Activated CD8-positive, alpha-beta T cell treated with anti-CD3 and anti-CD28 coated beads, Interleukin-2, amount 10 ng/mL, durations not matched to agents 7 days and 5 days (primary cell): ENCODE measurements around the gene CWC25. TPM values are rescaled to one million over a fixed set of nuclear protein-coding genes. Genes with fewer than 3 reads are reported as not detected.
"Not testable (repeated sequence)": the region's sequence is repeated elsewhere in the genome, so short reads cannot be mapped to it uniquely, and the experiment has no call there.

Experiments
- ATAC-seq: fragments of 150-1000 bp; cut with Tn5 transposase; one replicate; pipeline ENCODE4 v1.10.0; 2021; ENCODE audit warnings: moderate library complexity
- CTCF ChIA-PET: fragments of 350-600 bp; sonication (Branson Sonifier 250); formaldehyde crosslinking; loops from one replicate; lab custom pipeline; 2021; ENCODE audit warnings: antibody characterized with exemption; lab: Charles Lee
- POLR2A ChIA-PET: fragments of 350-600 bp; sonication (Branson Sonifier 250); formaldehyde crosslinking; loops from one replicate; lab custom pipeline; 2021; ENCODE audit warnings: antibody characterized with exemption; lab: Charles Lee
- DNase-seq: peaks from one replicate; pipeline ENCODE4 v3.0.0-alpha.2; 2020
- H3K27ac Mint-ChIP-seq: one replicate; pipeline ENCODE4 v1.8.0; 2021; ENCODE audit warnings: mild to moderate bottlenecking, mixed read lengths
- H3K27me3 Mint-ChIP-seq: one replicate; pipeline ENCODE4 v1.8.0; 2021; ENCODE audit warnings: low read depth, mixed read lengths
- H3K36me3 Mint-ChIP-seq: one replicate; pipeline ENCODE4 v1.8.0; 2021; ENCODE audit warnings: low read depth, mixed read lengths
- H3K4me1 Mint-ChIP-seq: one replicate; pipeline ENCODE4 v1.8.0; 2021; ENCODE audit warnings: low read depth, mixed read lengths
- H3K4me3 Mint-ChIP-seq: one replicate; pipeline ENCODE4 v1.8.0; 2021; ENCODE audit warnings: mild to moderate bottlenecking, mixed read lengths
- H3K9me3 Mint-ChIP-seq: one replicate; pipeline ENCODE4 v1.8.0; 2022; ENCODE audit warnings: mixed read lengths; ENCODE audit not compliant: insufficient read depth
- total RNA-seq, 2 experiments: library from RNA; stranded (reverse); gene quantifications; one replicate each; pipeline ENCODE4 v1.2.3, GENCODE V29; 2021

The CWC25 gene
- total RNA-seq, 2 experiments from 2014 or later: 29.6 to 30.9 TPM

- ChIA-PET POLR2A (interaction anchor here (1.1 to 5.9 kb wide), 4 partner anchors 12 to 31 kb away, joined by 3 to 113 read pairs (median 41); partner anchors contain the start of gene RPL23), CTCF (interaction anchor here (0.8 to 8.3 kb wide), 16 partner anchors 8 to 377 kb away, joined by 3 to 82 read pairs (median 6); partner anchors contain the start of genes LASP1NB, PLXDC1 and RPL23)
- ATAC-seq (no peak), DNase-seq (peak; percentile 45)
- Mint-ChIP-seq H3K9me3 (no peaks in the 10 kb centered on the region), H3K27ac (peak overlapping the region; percentile 85), H3K36me3 (peaks cover 29% of the 10 kb centered on the region), H3K4me3 (peak overlapping the region; percentile 99), H3K4me1 (peaks cover 37% of the 10 kb centered on the region), H3K27me3 (no peaks in the 10 kb centered on the region)
Observed at GRCh38 chr17:38867968-38868816, 43.1 kb upstream of the CWC25 start.

- ChIA-PET CTCF (interaction anchor here (0.9 to 8.3 kb wide), 14 partner anchors 9 to 307 kb away, joined by 3 to 82 read pairs (median 6); partner anchors contain the start of genes LASP1NB, PLXDC1 and RPL23), POLR2A (interaction anchor here (1.1 to 5.9 kb wide), 3 partner anchors 11 to 32 kb away, joined by 3 to 113 read pairs (median 57); partner anchors contain the start of gene RPL23)
- DNase-seq (peak; percentile 84), ATAC-seq (no peak)
- no peaks in the 10 kb centered on the region for H3K27me3 Mint-ChIP-seq
- peak overlapping the region; percentile 99 for H3K4me3 Mint-ChIP-seq
- H3K9me3 Mint-ChIP-seq: no peaks in the 10 kb centered on the region
- H3K36me3 Mint-ChIP-seq: peaks cover 23% of the 10 kb centered on the region
- H3K27ac Mint-ChIP-seq: peak overlapping the region; percentile 85
- H3K4me1 Mint-ChIP-seq: peaks cover 34% of the 10 kb centered on the region
Observed at GRCh38 chr17:38867179-38867967, 42.3 kb upstream of the CWC25 start.

- peaks cover 26% of the 10 kb centered on the region for H3K4me1 Mint-ChIP-seq
- no peaks in the 10 kb centered on the region for H3K27me3 Mint-ChIP-seq
- no peaks in the 10 kb centered on the region for H3K9me3 Mint-ChIP-seq
- ChIA-PET POLR2A (interaction anchor here (2.2 kb wide), 1 partner anchor 11 kb away, joined by 10 read pairs; the partner anchor contains the start of gene RPL23), CTCF (interaction anchor here (0.9 kb wide), 1 partner anchor 36 kb away, joined by 3 read pairs; no protein-coding TSS in a partner anchor)
- no peak overlapping the region for H3K27ac Mint-ChIP-seq
- no peak overlapping the region for H3K4me3 Mint-ChIP-seq
- ATAC-seq: no peak
- no peak for DNase-seq
- H3K36me3 Mint-ChIP-seq: peaks cover 4% of the 10 kb centered on the region
Observed at GRCh38 chr17:38864636-38865398, 39.7 kb upstream of the CWC25 start.

GRCh38 chr17:38861399-38861843 lies 36.3 kb upstream of the CWC25 start:
- no peaks in the 10 kb centered on the region for H3K36me3 Mint-ChIP-seq
- DNase-seq (no peak), ATAC-seq (peak; percentile 44)
- no peak overlapping the region for H3K4me3 Mint-ChIP-seq
- H3K4me1 Mint-ChIP-seq: peaks cover 9% of the 10 kb centered on the region
- no peak overlapping the region for H3K27ac Mint-ChIP-seq
- ChIA-PET CTCF (no interaction called here), POLR2A (no interaction called here)
- H3K9me3 Mint-ChIP-seq: no peaks in the 10 kb centered on the region
- no peaks in the 10 kb centered on the region for H3K27me3 Mint-ChIP-seq

DNA sequence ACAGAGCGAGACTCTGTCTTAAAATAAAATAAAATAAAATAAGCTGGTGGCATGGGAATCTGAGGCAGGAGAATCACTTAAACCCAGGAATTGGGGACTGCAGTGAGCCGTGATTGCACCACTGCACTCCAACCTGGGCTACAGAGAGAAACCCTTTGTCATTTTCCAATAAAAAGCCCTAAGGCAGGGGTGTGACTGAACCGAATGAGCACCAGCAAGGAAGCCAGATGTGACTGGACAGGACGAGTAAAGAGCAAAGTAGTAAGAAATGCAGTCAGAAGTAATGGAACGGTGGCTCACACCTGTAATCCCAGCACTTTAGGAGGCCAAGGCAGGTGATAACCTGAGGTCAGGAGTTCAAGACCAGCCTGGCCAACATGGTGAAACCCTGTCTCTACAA lies 32.1 kb upstream of the CWC25 start:
- CTCF ChIA-PET: no interaction called here
- POLR2A ChIA-PET: interaction anchor here (1.2 kb wide), 1 partner anchor 11 kb away, joined by 3 read pairs; no protein-coding TSS in a partner anchor
- Mint-ChIP-seq H3K4me1 (peaks cover 10% of the 10 kb centered on the region), H3K36me3 (peaks cover 16% of the 10 kb centered on the region), H3K9me3 (no peaks in the 10 kb centered on the region), H3K27ac (no peak overlapping the region), H3K27me3 (no peaks in the 10 kb centered on the region), H3K4me3 (no peak overlapping the region)
- no peak for ATAC-seq
- no peak for DNase-seq

GRCh38 chr17:38855101-38855714 lies 30.1 kb upstream of the CWC25 start:
- Mint-ChIP-seq H3K36me3 (peaks cover 36% of the 10 kb centered on the region), H3K4me1 (peaks cover 26% of the 10 kb centered on the region), H3K4me3 (peak overlapping the region; percentile 2), H3K27ac (peak overlapping the region; percentile 48)
- not testable (repeated sequence) for DNase-seq, H3K9me3 Mint-ChIP-seq, ATAC-seq, H3K27me3 Mint-ChIP-seq
- ChIA-PET POLR2A (interaction anchor here (1.3 to 3.1 kb wide), 9 partner anchors 9 to 298 kb away, joined by 5 to 113 read pairs (median 10); partner anchors contain the start of genes CWC25 and LASP1), CTCF (interaction anchor here (1.4 to 3.9 kb wide), 5 partner anchors 14 to 692 kb away, joined by 3 to 41 read pairs (median 5); partner anchors contain the start of gene LASP1)

GRCh38 chr17:38853292-38854219 lies 28.4 kb upstream of the CWC25 start, which contains the start of gene RPL23:
RPL23 (minus strand) TSS chr17:38853721; CDS start chr17:38853710, 11 bp downstream.
- ChIA-PET POLR2A (interaction anchor here (0.6 to 3.1 kb wide), 40 partner anchors 9 to 608 kb away, joined by 3 to 113 read pairs (median 4); partner anchors contain the start of genes CWC25, FBXO47, LASP1 and LASP1NB), CTCF (interaction anchor here (0.7 to 3.9 kb wide), 14 partner anchors 16 to 694 kb away, joined by 3 to 41 read pairs (median 4); partner anchors contain the start of genes ARL5C, CWC25, LASP1 and LASP1NB)
- Mint-ChIP-seq H3K9me3 (no peaks in the 10 kb centered on the region), H3K4me1 (peaks cover 39% of the 10 kb centered on the region), H3K36me3 (peaks cover 50% of the 10 kb centered on the region), H3K27ac (peak within 1 kb of the TSS; percentile 99), H3K27me3 (no peaks in the 10 kb centered on the region), H3K4me3 (peak within 1 kb of the TSS; percentile 99)
- ATAC-seq (peak; percentile 88), DNase-seq (peak; percentile 96)

DNA sequence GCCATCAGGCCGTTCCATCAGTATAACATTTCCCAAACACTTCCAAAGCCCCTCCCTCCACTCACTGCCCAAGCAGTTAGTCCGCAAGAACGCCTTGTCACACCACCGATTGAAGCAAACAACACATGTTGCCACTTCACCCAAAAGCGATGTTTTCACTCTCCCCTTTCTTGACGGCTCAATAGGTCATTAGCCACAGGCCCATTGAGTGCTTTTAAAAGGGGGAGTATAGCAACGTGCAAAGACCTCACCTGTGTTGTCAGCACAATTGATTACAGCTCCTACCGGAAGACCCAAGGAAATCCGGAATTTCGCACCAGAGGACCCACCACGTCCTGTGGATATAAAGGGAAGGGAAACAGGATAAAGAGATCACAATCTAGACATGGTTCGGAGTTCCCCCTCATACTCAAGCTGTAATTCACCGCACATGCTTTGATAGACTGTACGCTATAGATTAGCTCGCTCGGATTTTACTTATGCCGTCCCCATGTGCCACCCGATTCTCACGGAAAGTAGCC lies 27.7 kb upstream of the CWC25 start:
- CTCF ChIA-PET: interaction anchor here (0.9 to 3.9 kb wide), 5 partner anchors 16 to 312 kb away, joined by 3 to 41 read pairs (median 7); partner anchors contain the start of genes ARL5C, CWC25 and LASP1
- no peaks in the 10 kb centered on the region for H3K27me3 Mint-ChIP-seq
- H3K4me1 Mint-ChIP-seq: peaks cover 41% of the 10 kb centered on the region
- peak overlapping the region; percentile 99 for H3K4me3 Mint-ChIP-seq
- no peak for DNase-seq
- H3K36me3 Mint-ChIP-seq: peaks cover 58% of the 10 kb centered on the region
- POLR2A ChIA-PET: interaction anchor here (0.8 to 3.1 kb wide), 11 partner anchors 10 to 301 kb away, joined by 3 to 113 read pairs (median 8); partner anchors contain the start of genes CWC25, LASP1 and PIP4K2B
- peak; percentile 20 for ATAC-seq
- H3K27ac Mint-ChIP-seq: peak overlapping the region; percentile 99
- no peaks in the 10 kb centered on the region for H3K9me3 Mint-ChIP-seq

DNA sequence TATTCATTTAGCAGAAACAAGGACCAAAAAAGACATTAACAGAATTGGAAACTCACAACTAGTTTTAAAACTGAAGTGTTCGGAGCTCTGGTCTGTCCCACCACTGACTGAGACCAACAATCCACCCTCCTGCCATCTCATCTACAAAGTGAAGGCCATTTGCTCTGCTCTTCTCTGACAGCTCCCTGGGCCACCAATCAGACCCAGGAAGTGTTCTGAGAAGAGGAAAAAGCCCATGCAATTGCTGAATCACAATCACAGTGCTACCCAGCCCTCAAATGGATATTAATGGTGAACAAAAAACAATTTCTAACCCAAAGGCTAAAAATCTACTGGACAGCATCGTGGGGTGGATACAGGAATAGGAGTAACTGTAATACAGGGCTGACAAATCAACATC lies 26.3 kb upstream of the CWC25 start:
- Mint-ChIP-seq H3K27me3 (no peaks in the 10 kb centered on the region), H3K27ac (peak overlapping the region; percentile 62), H3K4me3 (peak overlapping the region; percentile 99), H3K4me1 (peaks cover 41% of the 10 kb centered on the region), H3K9me3 (no peaks in the 10 kb centered on the region), H3K36me3 (peaks cover 64% of the 10 kb centered on the region)
- ChIA-PET CTCF (interaction anchor here (3.9 kb wide), 1 partner anchor 18 kb away, joined by 41 read pairs; the partner anchor contains the start of gene LASP1), POLR2A (interaction anchor here (0.8 to 1.0 kb wide), 2 partner anchors 18 to 25 kb away, joined by 3 to 8 read pairs; partner anchors contain the start of gene LASP1)
- no peak for ATAC-seq
- DNase-seq: no peak
